AG09309 (cell line): ENCODE results near the gene TMEM107.

Source experiments
- DNase-seq: peaks from one replicate; pipeline ENCODE4 v3.0.0-alpha.2; 2010; ENCODE audit warnings: low read depth
- H3K4me3 ChIP-seq: 2 replicates; pipeline ENCODE4 v1.5.1; 2011; ENCODE audit warnings: mild to moderate bottlenecking, low read depth, low read length, moderate library complexity; ENCODE audit not compliant: control insufficient read depth
- TF ChIP-seq, protein P1 (sequence below): IDR thresholded peaks from 2 replicates; pipeline ENCODE4 v1.5.1; 2011; ENCODE audit warnings: mild to moderate bottlenecking, low read depth, low read length, inconsistent platforms; ENCODE audit not compliant: insufficient read depth, control insufficient read depth; ENCODE audit errors: missing control alignments

The TMEM107 gene

DNA sequence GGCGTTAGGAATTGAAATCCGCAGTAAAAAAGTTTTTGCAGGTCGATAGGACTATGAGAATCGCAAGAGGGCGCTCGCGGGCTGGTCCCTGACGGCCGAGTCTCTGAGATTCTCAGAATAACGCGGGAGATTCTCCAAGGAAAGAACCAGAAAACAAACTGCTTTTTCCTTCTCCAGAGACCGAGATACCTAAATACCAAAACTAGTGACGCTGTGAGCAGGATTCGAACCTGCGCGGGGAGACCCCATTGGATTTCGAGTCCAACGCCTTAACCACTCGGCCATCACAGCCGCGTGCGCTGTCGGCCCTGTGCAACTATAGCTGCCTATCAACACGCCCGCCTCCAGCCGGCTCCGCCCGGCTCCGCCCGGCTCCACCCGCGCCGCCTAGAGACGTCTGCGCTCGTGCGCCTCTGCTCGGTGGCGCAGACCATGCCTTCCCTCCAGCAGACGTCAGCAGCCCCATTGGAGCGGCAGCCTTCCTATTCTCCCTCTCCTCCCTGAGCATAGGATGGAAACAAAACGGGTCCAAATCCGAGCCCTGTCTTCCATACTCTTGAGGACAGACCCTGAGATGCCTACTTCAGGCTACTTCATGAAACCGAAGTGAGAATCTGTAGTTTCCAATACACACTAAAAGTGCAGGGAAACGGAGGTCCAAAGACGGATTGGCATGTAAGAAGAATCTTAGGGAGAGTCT lies 37.4 kb downstream of the TMEM107 start:
- H3K4me3 ChIP-seq: peak overlapping the region; percentile 34
- DNase-seq: peak; percentile 95
- TF ChIP-seq, protein P1, sequence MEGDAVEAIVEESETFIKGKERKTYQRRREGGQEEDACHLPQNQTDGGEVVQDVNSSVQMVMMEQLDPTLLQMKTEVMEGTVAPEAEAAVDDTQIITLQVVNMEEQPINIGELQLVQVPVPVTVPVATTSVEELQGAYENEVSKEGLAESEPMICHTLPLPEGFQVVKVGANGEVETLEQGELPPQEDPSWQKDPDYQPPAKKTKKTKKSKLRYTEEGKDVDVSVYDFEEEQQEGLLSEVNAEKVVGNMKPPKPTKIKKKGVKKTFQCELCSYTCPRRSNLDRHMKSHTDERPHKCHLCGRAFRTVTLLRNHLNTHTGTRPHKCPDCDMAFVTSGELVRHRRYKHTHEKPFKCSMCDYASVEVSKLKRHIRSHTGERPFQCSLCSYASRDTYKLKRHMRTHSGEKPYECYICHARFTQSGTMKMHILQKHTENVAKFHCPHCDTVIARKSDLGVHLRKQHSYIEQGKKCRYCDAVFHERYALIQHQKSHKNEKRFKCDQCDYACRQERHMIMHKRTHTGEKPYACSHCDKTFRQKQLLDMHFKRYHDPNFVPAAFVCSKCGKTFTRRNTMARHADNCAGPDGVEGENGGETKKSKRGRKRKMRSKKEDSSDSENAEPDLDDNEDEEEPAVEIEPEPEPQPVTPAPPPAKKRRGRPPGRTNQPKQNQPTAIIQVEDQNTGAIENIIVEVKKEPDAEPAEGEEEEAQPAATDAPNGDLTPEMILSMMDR: peak; percentile 89

DNA sequence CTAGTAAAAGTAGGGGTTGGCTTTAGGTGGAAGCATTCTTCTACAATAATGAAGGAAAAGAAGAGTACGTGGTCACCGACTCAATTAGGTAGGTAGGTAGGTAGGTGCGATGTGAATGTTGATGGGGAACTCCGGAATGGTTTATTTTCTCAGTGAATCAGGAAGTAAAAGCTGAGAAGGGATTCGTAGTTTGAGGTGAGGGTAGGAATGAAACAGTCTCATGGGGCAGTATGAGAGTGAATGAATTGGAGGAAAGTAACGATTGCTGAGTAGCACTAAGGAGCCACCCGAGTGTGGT lies 37.9 kb downstream of the TMEM107 start:
- H3K4me3 ChIP-seq: peak overlapping the region; percentile 21; the same call in 1 of the 2 replicates
- TF ChIP-seq, protein P1: no peak

DNA sequence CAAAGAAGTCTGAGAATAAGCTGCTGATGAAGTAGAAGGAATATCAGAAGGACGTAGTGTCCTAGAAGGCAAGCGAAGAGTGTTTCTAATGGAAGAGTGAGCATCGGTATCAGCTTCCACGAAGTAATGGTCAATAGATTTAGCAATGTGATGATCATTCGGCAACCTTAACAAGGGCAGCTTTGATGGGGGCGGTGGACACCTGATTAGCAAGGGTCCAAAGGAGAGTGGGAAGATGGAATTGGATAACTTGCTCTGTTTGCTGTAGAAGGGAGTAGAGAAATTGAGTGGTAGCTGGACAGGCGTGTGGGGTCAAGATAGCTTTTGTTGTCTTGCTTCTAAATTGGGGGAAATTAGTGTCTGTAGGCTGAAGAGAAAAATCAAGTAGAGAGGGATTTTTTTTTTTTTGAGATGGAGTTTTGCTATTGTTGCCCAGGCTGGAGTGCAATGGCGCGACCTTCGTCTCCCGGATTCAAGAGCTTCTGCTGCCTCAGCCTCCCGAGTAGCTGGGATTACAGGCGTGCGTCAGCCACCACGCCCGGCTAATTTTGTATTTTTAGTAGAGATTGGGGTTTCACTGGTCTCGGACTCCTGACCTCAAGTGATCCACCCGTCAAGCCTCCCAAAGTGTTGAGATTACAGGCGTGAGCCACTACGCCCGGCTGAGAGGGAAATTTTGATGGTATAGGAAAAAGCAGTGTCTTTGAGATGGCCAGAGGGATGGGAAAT lies 38.4 kb downstream of the TMEM107 start:
- H3K4me3 ChIP-seq: peak overlapping the region; percentile 21; the same call in 1 of the 2 replicates
- no peak for DNase-seq
- TF ChIP-seq, protein P1: no peak

More for the DNA sequence above, 37.9 kb downstream of the TMEM107 start:
- DNase-seq: no peak

DNA sequence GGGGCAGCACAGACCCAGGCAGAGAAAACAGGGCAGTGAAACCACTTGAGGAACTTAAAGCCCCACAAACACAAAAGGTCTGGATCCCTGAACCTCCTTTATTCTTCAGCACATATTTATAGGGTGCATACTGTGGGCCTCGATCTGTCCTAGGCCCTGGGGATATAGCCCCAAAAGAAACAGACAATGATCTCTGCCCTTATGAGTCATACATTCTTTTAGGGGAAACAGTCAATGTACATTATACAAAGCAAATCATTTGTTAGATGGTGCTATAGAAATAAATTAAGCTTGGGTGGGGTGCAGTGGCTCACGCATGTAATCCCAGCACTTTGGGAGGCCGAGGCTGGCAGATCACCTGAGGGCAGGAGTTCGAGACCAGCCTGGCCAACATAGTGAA lies 42.2 kb downstream of the TMEM107 start:
- TF ChIP-seq, protein P1: no peak
- no peak overlapping the region for H3K4me3 ChIP-seq
- DNase-seq: no peak

DNA sequence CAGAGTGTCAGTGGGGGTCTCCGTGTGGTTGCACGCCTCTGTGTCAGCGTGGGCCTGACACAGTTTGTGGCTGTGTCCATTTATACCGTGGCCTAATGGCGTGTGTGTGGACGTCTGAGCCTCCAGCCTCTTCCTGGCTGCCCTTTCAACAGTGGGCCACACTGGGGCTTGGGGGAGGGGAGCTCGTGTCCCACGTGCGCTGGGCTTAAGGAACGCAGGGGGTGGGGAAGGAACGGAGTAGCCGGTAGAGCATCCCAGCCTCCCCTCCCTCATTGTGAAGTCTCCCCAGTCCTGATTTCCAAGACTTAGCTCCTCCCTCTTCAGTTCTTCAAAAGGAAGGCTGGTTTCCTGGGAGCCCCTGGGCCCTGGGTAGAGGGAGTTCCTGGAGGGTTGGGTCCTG lies 42.8 kb downstream of the TMEM107 start:
- no peak for DNase-seq
- no peak overlapping the region for H3K4me3 ChIP-seq
- TF ChIP-seq, protein P1: no peak

DNA sequence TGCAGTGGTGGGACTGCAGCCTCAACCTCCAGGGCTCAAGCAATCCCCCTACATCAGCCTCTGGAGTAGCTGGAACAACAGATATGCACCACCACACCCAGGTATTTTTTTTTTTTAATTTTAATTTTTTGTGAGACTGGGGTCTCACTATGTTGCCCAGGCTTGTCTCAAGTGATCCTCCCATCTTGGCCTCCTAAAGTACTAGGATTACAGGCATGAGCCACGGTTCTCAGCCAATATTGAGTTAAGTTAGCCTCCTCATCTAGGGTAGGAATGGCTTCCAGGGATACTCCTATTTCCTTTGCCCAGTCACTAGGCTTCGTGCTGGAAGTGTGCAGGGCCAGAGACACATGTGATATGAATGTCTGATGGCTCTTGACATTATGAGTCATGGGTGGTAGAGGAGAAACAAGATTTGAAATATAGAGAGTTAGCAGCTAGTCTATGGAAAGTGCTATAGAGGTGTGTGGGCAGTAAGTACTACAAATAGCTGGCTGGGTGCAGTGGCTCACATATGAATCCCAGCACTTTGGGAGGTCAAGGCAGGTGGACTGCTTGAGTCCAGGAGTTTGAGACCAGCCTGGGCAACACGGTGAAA lies 44.2 kb downstream of the TMEM107 start:
- TF ChIP-seq, protein P1: no peak
- no peak overlapping the region for H3K4me3 ChIP-seq
- DNase-seq: no peak
